ENCODE measurements around the gene TCAP.

- TF ChIP-seq POLR2A (IDR thresholded peaks at IDR 0.05) (no peak), CTCF (IDR thresholded peaks at IDR 0.05) (no peak), POLR2AphosphoS5 (IDR thresholded peaks at IDR 0.05) (no peak)
Observed at GRCh38 chr17:39635614-39636176, 29.5 kb upstream of the TCAP start.
